Osteoblast (primary cell): ENCODE data around the gene MB21D2. TPM values are rescaled to one million over a fixed set of nuclear protein-coding genes. Genes with fewer than 3 reads are reported as not detected.

Experiments used
- DNase-seq: peaks from one replicate; pipeline ENCODE4 v3.0.0; 2011; ENCODE audit warnings: low spot score, mixed read lengths; ENCODE audit not compliant: insufficient read length; ENCODE audit errors: missing footprints
- H2AFZ ChIP-seq: 2 replicates; pipeline ENCODE4 v1.6.0; 2011; ENCODE audit warnings: mild to moderate bottlenecking, low read length
- H3K27ac ChIP-seq: 2 replicates; pipeline ENCODE4 v1.5.1; 2011; ENCODE audit warnings: mild to moderate bottlenecking, low read depth, low read length, moderate library complexity
- H3K27me3 ChIP-seq: 2 replicates; pipeline ENCODE4 v1.6.0; 2012; ENCODE audit warnings: mild to moderate bottlenecking, control low read depth, inconsistent platforms, low read length, moderate library complexity; ENCODE audit not compliant: insufficient read depth
- H3K36me3 ChIP-seq: 2 replicates; pipeline ENCODE4 v1.5.1; 2011; ENCODE audit warnings: mild to moderate bottlenecking, low read length, control low read depth, moderate library complexity; ENCODE audit not compliant: insufficient read depth
- H3K4me1 ChIP-seq: 2 replicates; pipeline ENCODE4 v1.5.1; 2011; ENCODE audit warnings: mild to moderate bottlenecking, low read length, control low read depth, moderate library complexity; ENCODE audit not compliant: insufficient read depth
- H3K4me2 ChIP-seq: 2 replicates; pipeline ENCODE4 v1.6.0; 2011; ENCODE audit warnings: mild to moderate bottlenecking, low read length; ENCODE audit not compliant: insufficient read depth
- H3K4me3 ChIP-seq: fragments of 200-600 bp; sonication (generic); 3 replicates; pipeline ENCODE4 v1.5.1; 2012; ENCODE audit warnings: mild to moderate bottlenecking, low read length, inconsistent platforms; ENCODE audit not compliant: insufficient read depth
- H3K79me2 ChIP-seq: 2 replicates; pipeline ENCODE4 v1.6.0; 2012; ENCODE audit warnings: mild to moderate bottlenecking, low read length, control low read depth, inconsistent platforms; ENCODE audit not compliant: insufficient read depth
- H3K9me3 ChIP-seq: 2 replicates; pipeline ENCODE4 v1.5.1; 2011; ENCODE audit warnings: low read depth, low read length, control low read depth
- H4K20me1 ChIP-seq: 2 replicates; pipeline ENCODE4 v1.6.0; 2012; ENCODE audit warnings: mild to moderate bottlenecking, low read length, control low read depth; ENCODE audit not compliant: insufficient read depth
- CTCF ChIP-seq: IDR thresholded peaks from 2 replicates; pipeline ENCODE4 v1.5.1; 2011; ENCODE audit warnings: mild to moderate bottlenecking, low read depth, low read length, moderate library complexity; ENCODE audit errors: extremely low read depth
- total RNA-seq: library from RNA; depleted of rRNA; stranded (reverse); fragments of >200 nt; gene quantifications from 2 replicates; pipeline ENCODE4 v1.2.3, GENCODE V29; 2012

Gene MB21D2
- total RNA-seq, 1 donor, result 6.5 TPM

- no peak overlapping the region for H3K4me3 ChIP-seq
- no peaks in the 10 kb centered on the region for H4K20me1 ChIP-seq
- peaks cover 13% of the 10 kb centered on the region for H3K4me1 ChIP-seq
- peak overlapping the region; percentile 57 for H3K4me2 ChIP-seq
- no peaks in the 10 kb centered on the region for H3K27me3 ChIP-seq
- H3K27ac ChIP-seq, result peak overlapping the region; percentile 40
- peak; percentile 84 for DNase-seq
- peaks cover 18% of the 10 kb centered on the region for H3K79me2 ChIP-seq
- TF ChIP-seq CTCF, result no peak
- peak overlapping the region; percentile 29 for H2AFZ ChIP-seq
- no peaks in the 10 kb centered on the region for H3K9me3 ChIP-seq
- no peaks in the 10 kb centered on the region for H3K36me3 ChIP-seq
These were observed 48.3 kb downstream of the MB21D2 start for GRCh38 chr3:192869131-192870031.

GRCh38 chr3:192867645-192868044 is 50.0 kb downstream of the MB21D2 start:
- Histone ChIP-seq H3K9me3 (no peaks in the 10 kb centered on the region), H3K79me2 (peaks cover 16% of the 10 kb centered on the region), H2AFZ (no peak overlapping the region), H3K4me3 (no peak overlapping the region), H3K4me1 (peaks cover 13% of the 10 kb centered on the region), H4K20me1 (peaks cover 7% of the 10 kb centered on the region), H3K36me3 (no peaks in the 10 kb centered on the region), H3K4me2 (no peak overlapping the region), H3K27ac (no peak overlapping the region), H3K27me3 (no peaks in the 10 kb centered on the region)
- no peak for TF ChIP-seq CTCF
- DNase-seq, result no peak

GRCh38 chr3:192866804-192867203 is 50.9 kb downstream of the MB21D2 start:
- H3K79me2 ChIP-seq, result peaks cover 20% of the 10 kb centered on the region
- peaks cover 7% of the 10 kb centered on the region for H4K20me1 ChIP-seq
- H3K4me2 ChIP-seq, result no peak overlapping the region
- no peak for TF ChIP-seq CTCF
- no peaks in the 10 kb centered on the region for H3K36me3 ChIP-seq
- no peak overlapping the region for H2AFZ ChIP-seq
- no peak overlapping the region for H3K27ac ChIP-seq
- DNase-seq, result no peak
- peaks cover 13% of the 10 kb centered on the region for H3K4me1 ChIP-seq
- no peak overlapping the region for H3K4me3 ChIP-seq
- no peaks in the 10 kb centered on the region for H3K9me3 ChIP-seq
- no peaks in the 10 kb centered on the region for H3K27me3 ChIP-seq

- TF ChIP-seq CTCF, result no peak
- Histone ChIP-seq H3K9me3 (no peaks in the 10 kb centered on the region), H4K20me1 (peaks cover 7% of the 10 kb centered on the region), H3K27me3 (no peaks in the 10 kb centered on the region), H2AFZ (no peak overlapping the region), H3K36me3 (no peaks in the 10 kb centered on the region), H3K79me2 (peaks cover 16% of the 10 kb centered on the region), H3K4me3 (no peak overlapping the region), H3K4me1 (peaks cover 11% of the 10 kb centered on the region), H3K27ac (no peak overlapping the region), H3K4me2 (no peak overlapping the region)
- no peak for DNase-seq
These were observed 52.7 kb downstream of the MB21D2 start for GRCh38 chr3:192864941-192865340.
